Calu3 (cell line): ENCODE data around the gene TRIM42. TPM values are rescaled to one million over a fixed set of nuclear protein-coding genes. Genes with fewer than 3 reads are reported as not detected.

Source experiments
- BruUV-seq: library from RNA; stranded (reverse); fragments of 400-500 nt; replicated peaks from 2 replicates; lab custom pipeline; 2021; lab: Mats Ljungman, UMichigan
- CTCF ChIA-PET: fragments of 300-600 bp; sonication (Branson Sonifier 250); formaldehyde crosslinking; loops from one replicate; lab custom pipeline; 2022; ENCODE audit warnings: antibody characterized with exemption; lab: Charles Lee
- DNase-seq: peaks from one replicate; pipeline ENCODE4 v3.0.0; 2022
- H3K27ac Mint-ChIP-seq: one replicate; pipeline ENCODE4 v1.8.0; 2022; ENCODE audit warnings: mixed read lengths; ENCODE audit not compliant: unreplicated experiment
- H3K27me3 Mint-ChIP-seq: one replicate; pipeline ENCODE4 v1.8.0; 2022; ENCODE audit warnings: mixed read lengths; ENCODE audit not compliant: unreplicated experiment
- H3K36me3 Mint-ChIP-seq: one replicate; pipeline ENCODE4 v1.8.0; 2022; ENCODE audit warnings: mild to moderate bottlenecking, moderate library complexity, mixed read lengths; ENCODE audit not compliant: insufficient read depth, unreplicated experiment
- H3K4me1 Mint-ChIP-seq: one replicate; pipeline ENCODE4 v1.8.0; 2022; ENCODE audit warnings: mild to moderate bottlenecking, low read depth, mixed read lengths; ENCODE audit not compliant: unreplicated experiment
- H3K4me3 Mint-ChIP-seq: one replicate; pipeline ENCODE4 v1.8.0; 2022; ENCODE audit warnings: mild to moderate bottlenecking, low read depth, moderate library complexity, mixed read lengths; ENCODE audit not compliant: unreplicated experiment
- H3K9me3 Mint-ChIP-seq: one replicate; pipeline ENCODE4 v1.8.0; 2022; ENCODE audit warnings: low read depth, mixed read lengths; ENCODE audit not compliant: unreplicated experiment
- intact Hi-C: fragments of 100-400 bp; cut with micrococcal nuclease; formaldehyde crosslinking; loops from one replicate; pipeline ENCODE4 v1.10.0; 2022; ENCODE audit not compliant: unreplicated experiment
- total RNA-seq: library from RNA; stranded (reverse); gene quantifications from 2 replicates; pipeline ENCODE4 v1.2.3, GENCODE V29; 2022
- TF ChIP-seq, protein P1 (sequence below): fragments of 200-600 bp; IDR thresholded peaks from one replicate; pipeline ENCODE4 v1.8.0; 2022; ENCODE audit warnings: antibody characterized with exemption; ENCODE audit not compliant: unreplicated experiment

Gene TRIM42
- total RNA-seq, 1 experiment from 2014 or later, result not detected

DNA sequence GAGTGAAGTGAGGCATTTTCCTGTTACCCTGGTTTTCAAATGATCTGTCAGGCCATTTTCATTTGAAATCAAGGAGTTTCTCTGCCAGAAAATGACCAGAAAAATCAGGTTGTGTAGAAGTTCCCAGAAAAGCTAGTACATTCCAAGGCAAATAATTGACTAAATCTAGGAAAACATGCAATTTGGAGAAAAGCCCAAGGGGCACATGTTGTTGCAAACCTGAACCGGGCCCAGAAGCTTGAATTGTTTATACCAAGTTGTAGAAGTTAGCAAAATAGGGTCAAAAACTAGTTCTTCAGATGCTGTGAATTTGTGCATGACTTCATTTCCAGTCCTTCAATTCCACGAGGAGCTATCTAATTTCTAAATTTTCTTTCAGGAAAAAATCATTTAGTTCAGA, 31.0 kb downstream of the TRIM42 start:
- Mint-ChIP-seq H3K4me3 (no peak overlapping the region), H3K4me1 (no peaks in the 10 kb centered on the region), H3K27me3 (no peaks in the 10 kb centered on the region), H3K9me3 (peaks cover 5% of the 10 kb centered on the region), H3K27ac (no peak overlapping the region), H3K36me3 (no peaks in the 10 kb centered on the region)
- no peak for DNase-seq
- CTCF ChIA-PET, result no interaction called here
- no TSS peak for BruUV-seq
- intact Hi-C loops, result no loop called here
- TF ChIP-seq, protein P1, sequence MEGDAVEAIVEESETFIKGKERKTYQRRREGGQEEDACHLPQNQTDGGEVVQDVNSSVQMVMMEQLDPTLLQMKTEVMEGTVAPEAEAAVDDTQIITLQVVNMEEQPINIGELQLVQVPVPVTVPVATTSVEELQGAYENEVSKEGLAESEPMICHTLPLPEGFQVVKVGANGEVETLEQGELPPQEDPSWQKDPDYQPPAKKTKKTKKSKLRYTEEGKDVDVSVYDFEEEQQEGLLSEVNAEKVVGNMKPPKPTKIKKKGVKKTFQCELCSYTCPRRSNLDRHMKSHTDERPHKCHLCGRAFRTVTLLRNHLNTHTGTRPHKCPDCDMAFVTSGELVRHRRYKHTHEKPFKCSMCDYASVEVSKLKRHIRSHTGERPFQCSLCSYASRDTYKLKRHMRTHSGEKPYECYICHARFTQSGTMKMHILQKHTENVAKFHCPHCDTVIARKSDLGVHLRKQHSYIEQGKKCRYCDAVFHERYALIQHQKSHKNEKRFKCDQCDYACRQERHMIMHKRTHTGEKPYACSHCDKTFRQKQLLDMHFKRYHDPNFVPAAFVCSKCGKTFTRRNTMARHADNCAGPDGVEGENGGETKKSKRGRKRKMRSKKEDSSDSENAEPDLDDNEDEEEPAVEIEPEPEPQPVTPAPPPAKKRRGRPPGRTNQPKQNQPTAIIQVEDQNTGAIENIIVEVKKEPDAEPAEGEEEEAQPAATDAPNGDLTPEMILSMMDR, result no peak

DNA sequence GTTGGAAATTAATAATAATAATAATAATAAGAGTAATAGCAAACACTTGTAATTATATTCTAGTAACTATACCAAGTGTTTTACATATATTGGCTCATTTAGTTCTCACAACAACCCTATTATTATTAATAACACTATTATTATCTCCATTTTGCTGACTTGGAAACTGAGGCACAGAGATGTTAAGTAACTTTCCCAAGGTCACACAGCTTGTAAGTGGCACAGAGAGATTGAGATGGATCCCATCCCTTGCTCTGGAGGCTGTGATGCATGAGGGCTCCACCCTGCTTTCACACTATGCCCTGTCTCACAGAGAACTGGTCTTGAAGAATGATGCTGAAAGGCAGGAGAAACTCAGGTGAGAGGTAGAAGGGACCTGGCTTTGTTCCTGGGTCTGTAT, 31.9 kb downstream of the TRIM42 start:
- no TSS peak for BruUV-seq
- H3K27me3 Mint-ChIP-seq, result no peaks in the 10 kb centered on the region
- H3K9me3 Mint-ChIP-seq, result peaks cover 5% of the 10 kb centered on the region
- no peak overlapping the region for H3K27ac Mint-ChIP-seq
- no peak for DNase-seq
- peaks cover 2% of the 10 kb centered on the region for H3K4me1 Mint-ChIP-seq
- no peaks in the 10 kb centered on the region for H3K36me3 Mint-ChIP-seq
- CTCF ChIA-PET, result no interaction called here
- intact Hi-C loops, result no loop called here
- H3K4me3 Mint-ChIP-seq, result no peak overlapping the region
- TF ChIP-seq, protein P1, result no peak

DNA sequence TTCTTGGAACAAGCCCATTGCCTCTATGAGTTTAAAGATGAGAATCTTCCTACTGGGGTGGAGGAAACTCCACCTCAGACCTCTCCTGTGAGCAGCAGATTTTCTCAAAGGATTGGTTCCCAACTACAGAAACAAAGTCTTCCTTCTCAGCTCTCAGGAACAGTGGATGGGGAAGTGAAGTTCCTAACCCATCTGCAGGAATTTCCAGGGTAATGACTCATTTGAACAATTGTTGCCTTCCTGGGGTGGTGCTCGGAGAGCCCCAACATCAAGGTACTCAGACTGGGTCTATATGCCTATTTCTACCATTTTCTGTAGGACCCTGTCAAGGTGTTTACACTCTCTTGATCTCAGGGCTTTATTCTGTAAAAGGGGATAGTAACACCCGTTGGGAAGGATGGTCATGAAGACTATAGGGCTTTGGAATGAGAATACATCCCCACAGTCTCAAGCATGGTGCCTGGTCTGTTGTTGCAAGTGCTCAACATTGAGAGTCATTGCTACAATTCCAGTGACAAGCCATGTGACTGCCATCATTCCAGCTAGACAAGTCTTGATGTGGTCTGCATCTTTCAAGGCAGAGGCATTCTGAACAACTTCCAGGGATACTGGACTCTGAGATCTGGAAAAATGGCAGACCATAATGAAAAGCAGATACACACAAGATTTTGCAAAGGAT, 33.0 kb downstream of the TRIM42 start:
- no peak for DNase-seq
- Mint-ChIP-seq H3K36me3 (no peaks in the 10 kb centered on the region), H3K4me3 (no peak overlapping the region), H3K4me1 (peaks cover 11% of the 10 kb centered on the region), H3K27ac (no peak overlapping the region), H3K27me3 (no peaks in the 10 kb centered on the region), H3K9me3 (peaks cover 5% of the 10 kb centered on the region)
- TF ChIP-seq, protein P1, result no peak
- BruUV-seq, result no TSS peak
- intact Hi-C loops, result no loop called here
- CTCF ChIA-PET, result no interaction called here

DNA sequence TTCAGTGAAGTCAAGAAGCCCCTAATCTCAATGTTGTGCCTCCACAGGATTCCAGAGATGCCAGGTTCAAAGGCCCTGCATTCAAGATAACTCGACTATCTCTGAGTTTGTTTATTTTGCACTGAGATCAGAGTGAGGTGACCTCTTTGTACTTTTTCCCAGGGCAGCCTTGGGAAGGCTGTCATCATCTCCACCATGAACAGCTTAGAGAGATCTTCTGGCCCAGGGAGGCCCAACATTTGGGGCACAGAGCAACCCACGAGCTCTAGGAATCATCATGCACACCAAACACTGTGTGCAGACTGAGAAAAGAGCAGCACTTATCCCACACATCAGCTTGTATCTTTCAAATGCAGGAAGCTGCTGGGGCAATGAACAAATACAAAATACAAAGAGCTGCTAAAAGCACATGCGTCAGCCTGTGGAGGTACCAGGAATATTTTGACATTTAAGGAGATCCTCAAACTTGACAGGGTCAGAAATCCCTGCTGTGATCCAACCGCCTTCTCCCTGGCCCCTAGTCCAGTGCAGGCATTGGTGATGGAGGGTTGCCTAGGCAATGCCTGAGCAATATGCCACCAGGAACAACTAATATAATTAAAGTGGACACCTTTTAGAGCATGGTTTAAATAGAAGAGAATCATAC, 33.6 kb downstream of the TRIM42 start:
- CTCF ChIA-PET, result no interaction called here
- H3K27me3 Mint-ChIP-seq, result no peaks in the 10 kb centered on the region
- H3K9me3 Mint-ChIP-seq, result peaks cover under 1% of the 10 kb centered on the region
- no TSS peak for BruUV-seq
- H3K4me1 Mint-ChIP-seq, result peaks cover 11% of the 10 kb centered on the region
- TF ChIP-seq, protein P1, result no peak
- no peaks in the 10 kb centered on the region for H3K36me3 Mint-ChIP-seq
- H3K4me3 Mint-ChIP-seq, result no peak overlapping the region
- intact Hi-C loops, result no loop called here
- no peak overlapping the region for H3K27ac Mint-ChIP-seq
- no peak for DNase-seq
